ENCODE data around the gene ZNF90.

Gene ZNF90

DNA sequence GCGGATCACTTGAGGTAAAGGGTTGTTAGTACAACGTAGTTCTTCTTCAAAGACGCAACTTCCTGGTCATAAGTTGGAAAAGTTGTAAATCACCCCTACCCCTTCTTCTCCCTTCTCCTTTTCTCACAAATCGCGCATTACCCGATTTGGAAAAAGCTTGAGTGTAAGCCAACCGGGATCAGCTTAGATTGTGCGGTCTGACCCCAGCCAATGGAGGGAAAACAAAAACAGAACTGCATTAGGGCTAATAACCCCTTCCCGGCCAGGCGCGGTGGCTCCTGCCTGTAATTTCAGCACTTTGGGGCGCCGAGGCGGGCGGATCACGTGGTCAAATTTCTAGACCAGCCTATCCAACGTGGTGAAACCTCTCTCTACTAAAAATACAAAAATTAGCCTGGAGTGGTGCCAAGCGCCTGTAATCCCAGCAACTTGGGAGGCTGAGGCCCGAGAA, 806 bp downstream of the ZNF90 start:
- TF ChIP-seq KLF8 (tag by site-specific recombination; IDR thresholded peaks at IDR 0.05) (no peak), ZBTB48 (tag by site-specific recombination; IDR thresholded peaks at IDR 0.05) (no peak), ZNF830 (tag by site-specific recombination; IDR thresholded peaks at IDR 0.05; ENCODE audit: low read depth) (no peak), INSM2 (tag by site-specific recombination; IDR thresholded peaks at IDR 0.05) (no peak), ZFP41 (tag by site-specific recombination; IDR thresholded peaks at IDR 0.05; ENCODE audit: borderline replicate concordance) (no peak)
- TF ChIP-seq, protein P1, sequence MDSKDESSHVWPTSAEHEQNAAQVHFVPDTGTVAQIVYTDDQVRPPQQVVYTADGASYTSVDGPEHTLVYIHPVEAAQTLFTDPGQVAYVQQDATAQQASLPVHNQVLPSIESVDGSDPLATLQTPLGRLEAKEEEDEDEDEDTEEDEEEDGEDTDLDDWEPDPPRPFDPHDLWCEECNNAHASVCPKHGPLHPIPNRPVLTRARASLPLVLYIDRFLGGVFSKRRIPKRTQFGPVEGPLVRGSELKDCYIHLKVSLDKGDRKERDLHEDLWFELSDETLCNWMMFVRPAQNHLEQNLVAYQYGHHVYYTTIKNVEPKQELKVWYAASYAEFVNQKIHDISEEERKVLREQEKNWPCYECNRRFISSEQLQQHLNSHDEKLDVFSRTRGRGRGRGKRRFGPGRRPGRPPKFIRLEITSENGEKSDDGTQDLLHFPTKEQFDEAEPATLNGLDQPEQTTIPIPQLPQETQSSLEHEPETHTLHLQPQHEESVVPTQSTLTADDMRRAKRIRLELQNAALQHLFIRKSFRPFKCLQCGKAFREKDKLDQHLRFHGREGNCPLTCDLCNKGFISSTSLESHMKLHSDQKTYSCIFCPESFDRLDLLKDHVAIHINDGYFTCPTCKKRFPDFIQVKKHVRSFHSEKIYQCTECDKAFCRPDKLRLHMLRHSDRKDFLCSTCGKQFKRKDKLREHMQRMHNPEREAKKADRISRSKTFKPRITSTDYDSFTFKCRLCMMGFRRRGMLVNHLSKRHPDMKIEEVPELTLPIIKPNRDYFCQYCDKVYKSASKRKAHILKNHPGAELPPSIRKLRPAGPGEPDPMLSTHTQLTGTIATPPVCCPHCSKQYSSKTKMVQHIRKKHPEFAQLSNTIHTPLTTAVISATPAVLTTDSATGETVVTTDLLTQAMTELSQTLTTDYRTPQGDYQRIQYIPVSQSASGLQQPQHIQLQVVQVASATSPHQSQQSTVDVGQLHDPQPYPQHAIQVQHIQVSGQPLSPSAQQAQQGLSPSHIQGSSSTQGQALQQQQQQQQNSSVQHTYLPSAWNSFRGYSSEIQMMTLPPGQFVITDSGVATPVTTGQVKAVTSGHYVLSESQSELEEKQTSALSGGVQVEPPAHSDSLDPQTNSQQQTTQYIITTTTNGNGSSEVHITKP (tag by site-specific recombination; IDR thresholded peaks at IDR 0.05): no peak
- ChIA-PET POLR2A (interaction anchor here (1.2 to 1.4 kb wide), 2 partner anchors 26 to 88 kb away, joined by 4 to 8 read pairs; partner anchors contain the start of gene ZNF486), CTCF (no interaction called here)
- H3K4me1 ChIP-seq (ENCODE audit: control insufficient read depth, insufficient read depth, low read length): no peaks in the 10 kb centered on the region
- H3K9me3 ChIP-seq (ENCODE audit: control insufficient read depth, insufficient read depth, low read depth, low read length): no peaks in the 10 kb centered on the region
- H3K36me3 ChIP-seq (ENCODE audit: control insufficient read depth in 2 of 2, insufficient read depth in 1 of 2, low read length in 2 of 2): no peaks in the 10 kb centered on the region
- H3K4me3 ChIP-seq (ENCODE audit: low read depth, low read length): peak overlapping the region; percentile 46
- H3K27ac ChIP-seq (ENCODE audit: extremely low read depth, low read depth, low read length): no peak overlapping the region

- Histone ChIP-seq H3K4me3 (ENCODE audit: low read depth, low read length) (no peak overlapping the region), H3K36me3 (ENCODE audit: control insufficient read depth in 2 of 2, insufficient read depth in 1 of 2, low read length in 2 of 2) (no peaks in the 10 kb centered on the region), H3K9me3 (ENCODE audit: control insufficient read depth, insufficient read depth, low read depth, low read length) (no peaks in the 10 kb centered on the region), H3K4me1 (ENCODE audit: control insufficient read depth, insufficient read depth, low read length) (no peaks in the 10 kb centered on the region), H3K27ac (ENCODE audit: extremely low read depth, low read depth, low read length) (no peak overlapping the region)
- ChIA-PET POLR2A (no interaction called here), CTCF (no interaction called here)
- TF ChIP-seq ZNF521 (tag by site-specific recombination; IDR thresholded peaks at IDR 0.05) (no peak), ZNF280C (tag by site-specific recombination; IDR thresholded peaks at IDR 0.05) (no peak), ZNF184 (tag by site-specific recombination; IDR thresholded peaks at IDR 0.05) (no peak), IKZF3 (tag by site-specific recombination; IDR thresholded peaks at IDR 0.05) (no peak), ZNF660 (tag by site-specific recombination; IDR thresholded peaks at IDR 0.05) (no peak), SCRT2 (tag by site-specific recombination; IDR thresholded peaks at IDR 0.05) (no peak), ZBTB8A (tag by site-specific recombination; IDR thresholded peaks at IDR 0.05) (no peak), ZNF843 (tag by site-specific recombination; IDR thresholded peaks at IDR 0.05) (no peak), ZNF48 (tag by site-specific recombination; IDR thresholded peaks at IDR 0.05) (no peak), ZNF23 (tag by site-specific recombination; IDR thresholded peaks at IDR 0.05; ENCODE audit: borderline replicate concordance) (no peak), PATZ1 (tag by site-specific recombination; IDR thresholded peaks at IDR 0.05) (no peak), ZNF571 (tag by site-specific recombination; IDR thresholded peaks at IDR 0.05) (no peak), ZNF174 (tag by site-specific recombination; IDR thresholded peaks at IDR 0.05) (no peak)
- TF ChIP-seq, protein P2, sequence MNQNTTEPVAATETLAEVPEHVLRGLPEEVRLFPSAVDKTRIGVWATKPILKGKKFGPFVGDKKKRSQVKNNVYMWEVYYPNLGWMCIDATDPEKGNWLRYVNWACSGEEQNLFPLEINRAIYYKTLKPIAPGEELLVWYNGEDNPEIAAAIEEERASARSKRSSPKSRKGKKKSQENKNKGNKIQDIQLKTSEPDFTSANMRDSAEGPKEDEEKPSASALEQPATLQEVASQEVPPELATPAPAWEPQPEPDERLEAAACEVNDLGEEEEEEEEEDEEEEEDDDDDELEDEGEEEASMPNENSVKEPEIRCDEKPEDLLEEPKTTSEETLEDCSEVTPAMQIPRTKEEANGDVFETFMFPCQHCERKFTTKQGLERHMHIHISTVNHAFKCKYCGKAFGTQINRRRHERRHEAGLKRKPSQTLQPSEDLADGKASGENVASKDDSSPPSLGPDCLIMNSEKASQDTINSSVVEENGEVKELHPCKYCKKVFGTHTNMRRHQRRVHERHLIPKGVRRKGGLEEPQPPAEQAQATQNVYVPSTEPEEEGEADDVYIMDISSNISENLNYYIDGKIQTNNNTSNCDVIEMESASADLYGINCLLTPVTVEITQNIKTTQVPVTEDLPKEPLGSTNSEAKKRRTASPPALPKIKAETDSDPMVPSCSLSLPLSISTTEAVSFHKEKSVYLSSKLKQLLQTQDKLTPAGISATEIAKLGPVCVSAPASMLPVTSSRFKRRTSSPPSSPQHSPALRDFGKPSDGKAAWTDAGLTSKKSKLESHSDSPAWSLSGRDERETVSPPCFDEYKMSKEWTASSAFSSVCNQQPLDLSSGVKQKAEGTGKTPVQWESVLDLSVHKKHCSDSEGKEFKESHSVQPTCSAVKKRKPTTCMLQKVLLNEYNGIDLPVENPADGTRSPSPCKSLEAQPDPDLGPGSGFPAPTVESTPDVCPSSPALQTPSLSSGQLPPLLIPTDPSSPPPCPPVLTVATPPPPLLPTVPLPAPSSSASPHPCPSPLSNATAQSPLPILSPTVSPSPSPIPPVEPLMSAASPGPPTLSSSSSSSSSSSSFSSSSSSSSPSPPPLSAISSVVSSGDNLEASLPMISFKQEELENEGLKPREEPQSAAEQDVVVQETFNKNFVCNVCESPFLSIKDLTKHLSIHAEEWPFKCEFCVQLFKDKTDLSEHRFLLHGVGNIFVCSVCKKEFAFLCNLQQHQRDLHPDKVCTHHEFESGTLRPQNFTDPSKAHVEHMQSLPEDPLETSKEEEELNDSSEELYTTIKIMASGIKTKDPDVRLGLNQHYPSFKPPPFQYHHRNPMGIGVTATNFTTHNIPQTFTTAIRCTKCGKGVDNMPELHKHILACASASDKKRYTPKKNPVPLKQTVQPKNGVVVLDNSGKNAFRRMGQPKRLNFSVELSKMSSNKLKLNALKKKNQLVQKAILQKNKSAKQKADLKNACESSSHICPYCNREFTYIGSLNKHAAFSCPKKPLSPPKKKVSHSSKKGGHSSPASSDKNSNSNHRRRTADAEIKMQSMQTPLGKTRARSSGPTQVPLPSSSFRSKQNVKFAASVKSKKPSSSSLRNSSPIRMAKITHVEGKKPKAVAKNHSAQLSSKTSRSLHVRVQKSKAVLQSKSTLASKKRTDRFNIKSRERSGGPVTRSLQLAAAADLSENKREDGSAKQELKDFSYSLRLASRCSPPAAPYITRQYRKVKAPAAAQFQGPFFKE (tag by site-specific recombination; IDR thresholded peaks at IDR 0.05; ENCODE audit: borderline replicate concordance): no peak
Observed at GRCh38 chr19:20079476-20079875, 1.7 kb downstream of the ZNF90 start.

Measured in HEK293 (cell line).